Measurements from ENCODE around the gene ADM. TPM values are rescaled to one million over a fixed set of nuclear protein-coding genes. Genes with fewer than 3 reads are reported as not detected.

ADM gene
- total RNA-seq, 2 donors from 2014 or later = 47.1 to 81.7 TPM

- ATAC-seq = peak; percentile 59
- intact Hi-C loops (cut with DNase I, micrococcal nuclease) = no loop called here
- peak; percentile 54 to 58 for DNase-seq
Observed at GRCh38 chr11:10322830-10323792, 18.2 kb downstream of the ADM start.

GRCh38 chr11:10323793-10324170 lies 18.9 kb downstream of the ADM start:
- ATAC-seq = no peak
- intact Hi-C loops (cut with DNase I, micrococcal nuclease) = no loop called here
- DNase-seq = no peak

- no peak for ATAC-seq
- DNase-seq = no peak
- intact Hi-C loops (cut with DNase I, micrococcal nuclease) = no loop called here
Observed at GRCh38 chr11:10324474-10324873, 19.6 kb downstream of the ADM start.

- DNase-seq (no peak), ATAC-seq (no peak)
- intact Hi-C loops (cut with DNase I, micrococcal nuclease) = no loop called here
Observed at GRCh38 chr11:10325277-10326011, 20.6 kb downstream of the ADM start.

GRCh38 chr11:10326012-10326964 lies 21.4 kb downstream of the ADM start:
- peak; percentile 91 for ATAC-seq
- peak; percentile 68 to 90 for DNase-seq
- intact Hi-C loops (cut with DNase I, micrococcal nuclease) = no loop called here

- DNase-seq (no peak), ATAC-seq (peak; percentile 9)
- intact Hi-C loops (cut with DNase I, micrococcal nuclease) = no loop called here
Observed at GRCh38 chr11:10327254-10327653, 22.4 kb downstream of the ADM start.

GRCh38 chr11:10328314-10329098 lies 23.6 kb downstream of the ADM start:
- DNase-seq = no peak
- intact Hi-C loops (cut with DNase I, micrococcal nuclease) = no loop called here
- ATAC-seq = no peak

GRCh38 chr11:10329356-10329755 lies 24.5 kb downstream of the ADM start:
- intact Hi-C loops (cut with DNase I, micrococcal nuclease) = no loop called here
- no peak for ATAC-seq
- DNase-seq = no peak

GRCh38 chr11:10329935-10330334 lies 25.1 kb downstream of the ADM start:
- ATAC-seq (no peak), DNase-seq (no peak)
- intact Hi-C loops (cut with DNase I, micrococcal nuclease) = no loop called here

GRCh38 chr11:10331548-10332289 lies 26.8 kb downstream of the ADM start:
- ATAC-seq = no peak
- intact Hi-C loops (cut with DNase I, micrococcal nuclease) = no loop called here
- DNase-seq = no peak

- ATAC-seq = no peak
- DNase-seq = no peak
- intact Hi-C loops (cut with DNase I, micrococcal nuclease) = no loop called here
Observed at GRCh38 chr11:10333490-10333889, 28.6 kb downstream of the ADM start.

GRCh38 chr11:10338287-10338686 lies 33.4 kb downstream of the ADM start:
- DNase-seq = no peak
- intact Hi-C loops (cut with DNase I, micrococcal nuclease) = no loop called here
- ATAC-seq = no peak

- DNase-seq = no peak
- intact Hi-C loops (cut with DNase I, micrococcal nuclease) = no loop called here
- no peak for ATAC-seq
Observed at GRCh38 chr11:10348650-10349280, 43.9 kb downstream of the ADM start.

GRCh38 chr11:10349281-10349665 lies 44.4 kb downstream of the ADM start:
- DNase-seq = no peak
- no peak for ATAC-seq
- intact Hi-C loops (cut with DNase I, micrococcal nuclease) = no loop called here

GRCh38 chr11:10349806-10350205 lies 44.9 kb downstream of the ADM start:
- intact Hi-C loops (cut with DNase I, micrococcal nuclease) = no loop called here
- ATAC-seq (no peak), DNase-seq (no peak)

- ATAC-seq (no peak), DNase-seq (no peak)
- intact Hi-C loops (cut with DNase I, micrococcal nuclease) = no loop called here
Observed at GRCh38 chr11:10350334-10350733, 45.5 kb downstream of the ADM start.

- intact Hi-C loops (cut with DNase I, micrococcal nuclease) = no loop called here
- ATAC-seq (peak; percentile 75), DNase-seq (peak in 1 of 2 donors; percentile 21)
Observed at GRCh38 chr11:10351435-10351764, 46.5 kb downstream of the ADM start.

Measured in left colon (tissue), 2 donors.